NCI-H1417 treated with DMSO at 0.1 percent for 48 hours (cell line): ENCODE results near the gene MRPL20.
"Not testable (repeated sequence)": the region's sequence is repeated elsewhere in the genome, so short reads cannot be mapped to it uniquely, and the experiment has no call there.

Source experiments
- DNase-seq: peaks from one replicate; lab custom pipeline; 2025; lab: John Stamatoyannopoulos, UW

The MRPL20 gene

DNA sequence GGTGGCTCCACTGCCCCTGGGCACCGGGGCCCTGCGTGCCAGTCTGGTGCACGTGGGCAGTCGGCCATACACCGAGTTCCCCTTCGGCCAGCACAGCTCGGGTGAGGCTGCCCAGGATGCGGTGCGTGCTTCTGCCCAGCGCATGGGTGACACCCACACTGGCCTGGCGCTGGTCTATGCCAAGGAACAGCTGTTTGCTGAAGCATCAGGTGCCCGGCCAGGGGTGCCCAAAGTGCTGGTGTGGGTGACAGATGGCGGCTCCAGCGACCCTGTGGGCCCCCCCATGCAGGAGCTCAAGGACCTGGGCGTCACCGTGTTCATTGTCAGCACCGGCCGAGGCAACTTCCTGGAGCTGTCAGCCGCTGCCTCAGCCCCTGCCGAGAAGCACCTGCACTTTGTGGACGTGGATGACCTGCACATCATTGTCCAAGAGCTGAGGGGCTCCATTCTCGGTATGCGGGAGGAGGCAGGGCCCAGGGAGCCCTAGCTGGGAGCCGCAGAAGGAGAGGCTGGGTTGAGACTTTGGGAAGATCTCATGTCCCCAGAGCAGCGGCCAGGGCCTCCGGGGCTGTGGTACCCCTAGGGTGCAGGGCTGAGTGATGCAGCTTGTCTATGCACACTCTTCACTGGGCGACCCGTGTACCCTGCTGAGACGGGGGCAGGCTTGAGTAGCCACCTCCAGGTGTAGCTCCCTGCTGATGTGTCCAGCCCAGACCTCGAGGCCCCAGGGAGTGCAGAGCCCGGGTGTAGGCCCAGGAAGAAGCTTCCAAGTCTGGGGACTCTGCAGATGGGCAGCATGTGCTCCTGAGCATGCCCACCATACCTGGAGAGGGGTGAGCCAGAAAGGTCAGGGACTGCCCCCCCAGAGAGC, 30.2 kb upstream of the MRPL20 start:
- DNase-seq = no peak

DNA sequence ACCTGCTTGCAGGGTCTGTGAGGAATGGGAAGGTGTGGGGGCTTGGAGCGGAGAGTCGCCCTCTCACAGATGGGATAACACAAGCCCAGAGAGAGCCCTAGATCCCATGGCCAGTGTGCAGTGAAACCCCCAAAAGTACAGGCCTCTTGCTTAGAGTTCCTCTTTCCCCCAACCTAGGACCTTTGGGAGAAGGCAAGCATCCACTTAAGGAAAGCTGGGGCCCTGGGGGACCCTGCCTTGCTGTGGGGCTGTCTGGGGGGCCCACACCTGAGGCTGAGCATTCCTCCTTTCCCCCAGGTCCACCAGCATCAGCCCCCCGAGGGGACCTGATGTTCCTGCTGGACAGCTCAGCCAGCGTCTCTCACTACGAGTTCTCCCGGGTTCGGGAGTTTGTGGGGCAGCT, 29.5 kb upstream of the MRPL20 start:
- DNase-seq = no peak

DNA sequence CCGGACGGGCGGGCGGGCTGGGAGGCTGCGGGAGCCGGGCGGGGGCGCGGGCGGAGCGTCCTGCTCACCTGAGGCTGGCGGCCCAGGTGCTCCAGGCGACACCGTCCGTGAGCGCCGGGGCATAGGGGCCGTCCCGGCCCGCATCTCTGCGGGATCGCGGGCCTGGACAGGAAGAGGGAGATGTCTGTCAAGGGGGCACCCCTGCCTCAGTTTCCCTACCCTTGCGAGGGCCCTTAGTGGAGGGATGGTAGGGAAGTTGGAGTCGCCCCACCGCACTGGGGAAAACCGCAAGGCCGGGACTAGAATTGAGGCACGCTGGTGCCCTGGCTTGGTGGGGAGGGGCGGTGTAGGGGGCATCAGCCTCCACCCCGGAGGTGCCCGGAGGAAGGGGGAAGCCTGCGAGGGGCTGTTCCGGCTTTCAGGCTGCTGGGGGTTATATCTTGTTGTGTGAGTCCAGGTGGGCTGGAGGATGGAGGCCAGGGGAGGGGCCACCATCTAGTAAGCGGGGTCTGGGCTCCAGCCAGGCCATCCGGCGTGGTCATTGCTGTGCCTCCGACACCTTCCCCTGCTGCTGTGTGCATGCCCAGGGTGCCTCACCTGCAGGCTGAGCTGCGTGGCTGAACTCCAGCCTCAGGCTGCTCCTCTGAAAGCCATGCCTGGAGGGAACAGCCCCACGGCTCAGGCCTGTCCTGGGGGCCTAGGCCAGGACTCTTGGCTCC, 29.0 kb upstream of the MRPL20 start:
- no peak for DNase-seq

DNA sequence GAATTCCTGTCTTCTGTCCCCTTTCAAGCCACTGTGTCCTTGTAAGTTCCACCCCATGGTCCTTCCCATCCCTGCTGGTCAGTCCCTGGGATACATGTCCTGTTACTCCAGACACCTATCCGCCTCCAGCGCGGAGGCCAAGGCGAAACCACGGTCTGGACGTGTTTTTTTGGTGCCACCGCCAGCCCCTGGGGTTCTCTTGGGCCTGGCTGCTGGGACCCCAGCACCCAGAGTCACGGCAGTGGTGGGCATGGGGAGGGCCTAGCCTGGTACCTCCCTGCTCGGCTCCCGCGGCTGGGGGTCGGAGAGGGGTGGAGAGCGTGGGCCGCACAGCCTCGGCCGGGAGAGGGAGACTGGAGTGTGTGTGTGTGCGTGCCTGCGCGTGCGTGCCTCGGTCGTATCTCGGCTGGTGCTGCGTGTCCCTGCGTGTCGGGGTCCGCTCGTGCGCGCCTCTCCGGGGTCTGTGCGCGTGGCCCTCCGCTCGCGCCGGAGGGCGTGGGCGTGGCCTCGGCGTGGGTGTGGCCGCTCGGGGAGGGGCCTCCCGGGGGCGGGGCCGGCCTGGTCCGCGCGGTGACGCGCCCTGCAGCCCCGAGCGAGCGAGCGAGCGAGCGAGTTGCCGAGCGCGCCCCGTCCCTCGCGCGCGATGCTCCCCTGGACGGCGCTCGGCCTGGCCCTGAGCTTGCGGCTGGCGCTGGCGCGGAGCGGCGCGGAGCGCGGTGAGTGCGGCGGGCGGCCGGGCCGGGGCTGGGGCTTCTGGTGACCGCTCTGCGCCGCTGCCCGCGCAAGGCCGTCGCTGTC, 28.2 kb upstream of the MRPL20 start, which contains the start of gene VWA1:
Gene VWA1, plus strand, starts transcription at position 585 of the 798 bp plus-strand sequence. Its CDS starts 59 bp downstream, at position 644.
- no peak for DNase-seq

DNA sequence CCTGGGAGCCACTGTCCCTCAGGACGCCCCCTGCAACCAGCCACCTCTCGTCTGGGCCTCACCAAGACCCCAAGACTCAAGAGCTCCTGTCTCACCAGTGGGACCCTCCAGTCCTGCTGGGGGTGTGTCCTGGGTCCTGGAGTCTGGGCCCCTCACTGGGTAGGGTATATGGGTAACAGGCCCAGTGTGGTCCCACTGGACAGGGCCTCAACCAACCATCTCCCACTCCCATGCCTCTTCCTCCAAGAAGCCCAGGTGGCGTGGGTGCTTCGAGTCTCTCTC, 27.7 kb upstream of the MRPL20 start:
- no peak for DNase-seq

DNA sequence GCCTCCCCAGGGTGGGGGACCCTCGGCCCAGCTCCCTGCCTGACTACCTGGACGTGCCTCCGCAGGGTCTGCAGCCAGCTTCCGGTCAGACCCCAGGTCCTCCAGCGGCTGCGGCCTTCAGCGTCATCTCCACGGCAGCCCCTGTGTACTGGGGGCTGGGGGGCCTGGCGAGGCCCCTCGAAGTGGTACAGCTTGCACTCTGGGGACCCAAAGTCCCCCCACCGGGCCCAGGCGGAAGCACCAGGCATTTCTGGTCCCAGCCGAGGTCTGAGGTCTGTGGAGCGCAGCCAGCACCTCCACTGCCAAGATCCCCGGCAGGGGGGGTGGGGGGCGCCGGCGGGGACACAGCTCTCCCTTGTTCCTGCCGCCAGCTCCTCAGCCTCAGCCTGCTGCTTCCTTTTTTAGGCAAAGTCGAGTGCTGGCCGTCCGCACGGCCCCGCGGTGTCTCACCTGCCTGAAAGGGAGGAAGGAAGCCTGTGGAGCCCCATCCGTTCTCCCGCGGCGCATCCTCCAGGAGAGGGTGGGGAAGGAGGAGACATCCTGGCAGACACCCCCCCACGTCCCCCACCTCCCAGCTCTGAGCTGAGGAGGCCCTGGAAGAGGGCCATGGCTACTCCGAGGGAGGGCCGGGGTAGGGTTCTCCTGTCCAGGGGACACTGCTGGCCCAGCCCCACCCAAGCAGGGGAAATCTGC, 27.2 kb upstream of the MRPL20 start:
- no peak for DNase-seq

DNA sequence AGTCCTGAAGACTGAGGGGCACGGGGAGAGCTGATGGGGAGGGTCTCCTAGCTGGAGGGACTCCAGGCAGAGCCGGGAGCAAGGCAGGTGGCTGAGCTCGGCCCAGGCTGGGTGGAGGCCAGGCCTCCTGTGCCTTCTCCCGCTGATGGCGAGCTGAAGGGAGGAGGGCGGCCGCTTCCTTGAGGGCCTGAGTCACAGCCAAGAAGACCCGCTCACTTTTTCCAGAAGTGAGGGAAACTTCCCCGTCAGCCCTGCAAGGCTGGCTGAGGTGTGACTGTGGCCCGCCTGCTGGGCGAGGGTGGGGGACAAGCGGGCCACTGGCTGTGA, 26.7 kb upstream of the MRPL20 start:
- DNase-seq = no peak

DNA sequence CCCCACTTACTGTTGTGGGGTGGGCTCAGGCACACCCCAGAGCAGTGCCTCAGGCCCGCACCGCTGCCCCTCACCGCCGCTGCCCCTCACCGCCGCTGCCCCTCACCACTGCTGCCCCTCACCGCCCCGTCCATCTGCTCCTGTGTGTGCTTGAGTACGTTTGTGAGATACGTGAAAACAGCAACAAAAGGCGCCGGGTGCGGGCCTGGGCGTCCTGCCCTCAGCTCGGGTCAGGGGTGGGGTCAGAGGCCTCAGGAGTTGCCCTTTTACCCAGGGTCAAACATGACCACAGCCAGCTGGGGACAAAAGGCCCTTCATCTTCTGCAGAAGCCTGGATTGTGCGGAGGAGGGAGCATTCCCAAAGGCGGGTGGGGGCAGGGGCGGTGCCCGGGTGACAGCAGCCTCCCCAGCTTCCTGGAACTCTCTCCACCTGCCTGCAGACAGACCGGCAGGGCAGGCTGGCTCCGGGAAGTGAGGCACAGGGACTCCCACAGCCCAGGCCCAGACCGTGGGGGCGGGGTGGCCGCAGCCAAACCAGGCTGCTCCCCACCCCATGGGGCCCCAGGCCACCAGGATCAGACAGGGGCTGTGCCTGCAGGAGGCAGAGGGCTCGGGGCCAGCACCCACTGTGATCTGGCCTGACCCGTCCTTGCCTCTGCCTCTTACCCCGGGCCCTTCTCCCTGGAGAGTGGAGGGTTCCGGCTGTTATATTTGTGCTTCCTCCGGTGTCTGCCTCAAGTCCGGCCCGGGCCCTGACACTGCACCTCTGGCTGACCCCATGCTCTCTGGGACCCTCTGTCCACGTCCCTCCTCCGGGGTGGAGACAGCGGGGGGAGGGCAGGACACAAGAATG, 26.1 kb upstream of the MRPL20 start:
- DNase-seq = no peak

DNA sequence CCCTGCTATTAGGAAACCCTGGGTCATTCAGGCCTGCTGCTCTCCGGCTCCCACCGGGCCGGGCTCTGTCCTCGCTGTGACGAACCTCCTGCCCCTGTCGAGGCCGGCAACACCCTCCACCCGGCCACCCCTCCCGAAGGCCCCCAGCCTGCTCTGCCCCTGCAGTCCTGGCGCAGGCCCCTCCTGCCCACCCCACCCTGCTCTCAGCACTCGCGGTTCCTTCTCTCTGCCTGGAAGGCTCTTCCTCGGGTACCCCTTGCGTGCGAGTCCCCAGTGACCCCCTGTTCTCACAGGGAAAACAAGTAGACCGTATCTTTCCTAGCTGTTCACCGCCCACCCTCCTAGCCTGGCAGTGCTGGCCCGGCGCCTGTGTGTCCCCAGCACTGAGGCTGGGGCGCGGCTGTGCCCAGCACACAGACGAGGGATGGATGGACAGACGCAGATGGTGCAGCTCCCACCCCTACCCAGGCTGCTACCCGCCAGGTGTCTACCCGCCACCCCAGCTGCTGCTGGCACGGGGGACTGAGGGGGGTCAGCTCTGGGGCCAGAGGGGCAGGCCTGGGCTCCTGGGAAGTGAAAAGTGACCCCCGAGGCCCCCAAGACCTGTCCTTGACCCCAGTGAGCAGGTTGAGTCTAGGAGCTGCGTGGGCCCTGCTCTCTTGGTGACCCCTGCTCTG, 25.3 kb upstream of the MRPL20 start:
- DNase-seq = no peak

DNA sequence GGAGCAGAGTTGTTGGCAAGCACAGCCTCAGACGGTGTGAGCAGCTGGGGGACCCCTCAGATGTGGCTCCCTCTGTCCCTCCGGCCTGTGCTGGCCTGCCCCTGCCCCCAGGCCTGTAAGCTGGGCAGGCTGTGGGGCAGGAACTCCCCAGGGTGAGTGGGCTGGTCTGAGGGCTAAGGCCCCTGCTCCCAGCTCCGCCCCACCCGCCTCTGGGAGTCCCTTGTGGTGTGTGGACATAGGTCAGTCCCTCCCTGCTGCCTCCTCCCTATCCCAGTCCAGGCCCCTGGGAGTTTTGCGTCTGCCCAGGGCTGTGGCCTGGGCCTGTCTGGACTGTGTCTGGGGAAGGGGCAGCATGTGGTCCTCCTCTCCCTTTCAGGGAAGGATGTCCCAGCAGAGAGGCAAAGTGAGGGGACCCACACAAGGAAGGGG, 24.8 kb upstream of the MRPL20 start:
- no peak for DNase-seq

DNA sequence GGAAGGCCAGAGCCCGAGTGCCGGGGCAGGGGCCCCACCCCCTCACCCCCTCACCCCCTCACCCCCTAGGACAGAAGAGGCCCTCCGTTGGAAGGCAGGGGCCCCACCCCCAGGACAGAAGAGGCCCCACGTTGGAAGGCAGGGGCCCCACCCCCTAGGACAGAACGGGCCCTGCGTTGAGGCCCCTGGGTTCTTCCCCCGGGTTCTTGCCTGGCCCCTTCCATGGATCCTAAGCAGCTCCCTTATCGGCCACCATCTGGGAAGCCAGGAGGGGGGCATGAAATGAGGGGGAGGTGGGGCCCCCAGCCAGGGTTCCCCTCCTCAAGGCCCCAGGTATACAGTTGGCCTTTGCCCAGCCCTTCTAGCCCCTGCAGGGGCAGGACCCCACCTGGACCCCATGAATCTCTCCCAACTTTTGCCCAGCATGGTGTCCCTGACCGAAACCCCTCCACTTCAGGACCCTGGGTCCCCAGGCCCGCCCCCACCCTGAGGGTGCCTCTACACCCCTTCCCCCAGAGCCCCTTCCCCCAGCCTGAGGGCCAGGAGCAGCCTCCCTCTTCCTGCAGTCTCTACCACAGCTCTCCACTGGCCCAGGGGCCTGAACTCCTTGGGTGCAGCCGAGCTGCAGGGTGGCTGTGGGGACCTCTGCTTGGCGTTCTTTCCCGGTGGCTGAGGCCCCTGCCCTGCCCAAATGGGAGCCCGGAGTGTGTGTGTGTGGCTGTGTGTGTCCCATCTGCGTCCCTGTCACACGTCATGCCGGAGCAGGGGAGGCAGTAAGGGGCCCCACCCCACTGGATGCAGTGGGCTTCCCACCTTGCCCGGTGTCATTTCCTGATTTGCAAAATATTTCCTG, 24.1 kb upstream of the MRPL20 start:
- no peak for DNase-seq

DNA sequence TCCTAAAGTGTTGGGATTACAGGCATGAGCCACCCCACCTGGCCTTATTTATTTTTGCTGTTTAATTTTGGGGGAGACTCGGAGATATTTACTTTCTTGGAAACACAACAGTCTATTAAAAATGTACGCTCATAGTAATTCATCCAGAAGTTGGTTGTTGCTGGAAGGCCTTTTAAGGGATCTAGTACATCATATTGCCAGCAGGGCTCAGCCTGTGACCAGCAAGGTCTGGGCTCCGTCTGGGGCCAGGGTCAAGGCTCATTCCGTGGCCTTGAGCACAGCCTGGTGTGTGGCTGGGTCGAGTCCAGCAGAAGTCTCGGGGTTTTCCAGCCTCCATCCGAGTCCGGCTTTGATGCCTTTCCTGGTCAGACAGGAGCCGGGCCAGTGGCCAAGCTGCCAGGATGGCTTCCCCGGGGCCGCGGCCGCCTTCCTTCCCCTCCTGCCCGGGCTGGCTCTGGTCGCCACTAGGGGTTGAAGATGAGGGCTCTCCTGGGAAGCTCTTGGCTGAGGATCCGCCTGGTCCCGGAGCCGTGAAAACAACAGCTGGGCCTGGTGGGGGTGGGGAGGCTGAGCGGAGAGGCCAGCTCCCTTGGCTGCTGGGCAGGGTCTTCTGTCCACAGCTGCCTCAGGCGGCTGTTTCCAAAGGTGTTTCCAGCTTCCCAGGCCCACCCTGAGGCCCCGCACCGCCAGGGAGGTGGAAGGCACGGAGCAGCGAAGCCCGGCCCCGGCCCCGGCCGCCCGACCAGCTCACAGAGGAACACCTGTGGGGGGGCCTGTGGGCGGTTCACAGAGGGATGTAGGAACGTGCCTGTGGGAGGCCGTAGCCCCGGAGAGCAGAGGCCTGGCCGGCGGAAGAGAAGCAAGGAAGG, 23.3 kb upstream of the MRPL20 start:
- DNase-seq = no peak

DNA sequence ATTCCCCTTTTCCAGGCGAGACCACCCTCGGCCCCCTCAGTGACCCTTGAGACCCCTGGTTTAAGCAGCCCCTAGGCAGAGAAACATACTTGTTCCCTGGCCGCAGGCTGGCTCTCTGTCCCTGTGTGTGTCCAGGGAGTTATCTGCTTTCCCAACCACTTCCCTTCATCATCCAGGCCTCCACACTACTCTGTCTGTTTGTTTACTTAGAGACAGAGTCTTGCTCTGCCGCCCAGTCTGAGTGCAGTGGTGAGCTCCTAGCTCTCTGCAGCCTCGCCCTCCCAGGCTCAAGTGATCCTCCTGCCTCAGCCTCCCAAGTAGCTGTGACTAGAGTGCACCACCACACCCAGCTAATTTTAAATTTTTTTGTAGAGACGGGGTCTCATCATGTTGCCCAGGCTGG, 22.6 kb upstream of the MRPL20 start:
- no peak for DNase-seq

DNA sequence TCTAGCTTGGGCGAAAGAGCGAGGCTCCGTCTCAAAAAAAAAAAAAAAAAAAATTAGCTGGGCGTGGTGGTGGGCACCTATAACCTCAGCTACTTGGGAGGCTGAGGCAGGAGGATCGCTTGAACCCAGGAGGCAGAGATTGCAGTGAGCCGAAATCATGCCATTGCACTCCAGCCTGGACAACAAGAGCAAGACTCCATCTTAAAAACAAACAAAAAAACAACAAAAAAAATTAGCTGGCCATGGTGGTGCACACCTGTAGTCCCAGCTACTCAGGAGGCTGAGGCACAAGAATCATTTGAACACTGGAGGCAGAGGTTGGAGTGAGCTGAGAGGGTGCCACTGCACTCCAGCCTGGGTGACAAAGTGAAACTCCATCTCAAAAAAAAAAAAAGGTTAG, 21.9 kb upstream of the MRPL20 start:
- not testable (repeated sequence) for DNase-seq

DNA sequence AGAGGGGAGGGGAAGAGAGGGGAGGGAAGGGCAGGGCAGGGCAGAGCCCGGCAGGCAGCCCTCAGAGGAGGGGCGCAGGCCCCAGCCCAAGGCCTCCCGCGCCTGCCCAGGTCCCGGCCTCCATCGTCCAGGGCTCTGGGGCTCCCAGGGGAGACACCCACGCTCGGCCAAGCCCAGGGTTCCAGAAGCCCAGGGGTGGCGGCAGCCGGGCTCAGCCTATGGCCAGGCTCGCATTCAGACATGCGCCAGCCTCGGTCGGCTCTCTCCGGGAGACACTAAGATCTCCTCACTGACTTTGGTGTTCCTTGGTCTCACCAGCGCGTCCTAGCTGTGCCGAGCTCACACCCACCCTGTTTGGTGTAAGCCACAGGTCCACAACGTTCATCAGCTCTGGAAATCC, 21.1 kb upstream of the MRPL20 start:
- no peak for DNase-seq

DNA sequence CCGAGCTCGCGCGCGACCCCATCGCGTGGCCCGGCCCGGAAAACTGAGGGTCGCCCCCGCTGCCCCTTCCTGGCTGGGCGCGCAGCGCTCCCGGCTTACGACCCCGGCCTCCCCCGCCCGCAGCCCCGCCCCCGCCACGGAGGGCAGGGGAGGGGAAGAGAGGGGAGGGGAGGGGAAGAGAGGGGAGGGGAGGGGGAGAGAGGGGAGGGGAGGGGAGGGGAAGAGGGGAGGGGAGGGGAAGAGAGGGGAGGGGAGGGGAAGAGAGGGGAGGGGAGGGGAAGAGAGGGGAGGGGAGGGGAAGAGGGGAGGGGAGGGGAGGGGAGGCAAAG, 20.7 kb upstream of the MRPL20 start:
- DNase-seq = no peak

DNA sequence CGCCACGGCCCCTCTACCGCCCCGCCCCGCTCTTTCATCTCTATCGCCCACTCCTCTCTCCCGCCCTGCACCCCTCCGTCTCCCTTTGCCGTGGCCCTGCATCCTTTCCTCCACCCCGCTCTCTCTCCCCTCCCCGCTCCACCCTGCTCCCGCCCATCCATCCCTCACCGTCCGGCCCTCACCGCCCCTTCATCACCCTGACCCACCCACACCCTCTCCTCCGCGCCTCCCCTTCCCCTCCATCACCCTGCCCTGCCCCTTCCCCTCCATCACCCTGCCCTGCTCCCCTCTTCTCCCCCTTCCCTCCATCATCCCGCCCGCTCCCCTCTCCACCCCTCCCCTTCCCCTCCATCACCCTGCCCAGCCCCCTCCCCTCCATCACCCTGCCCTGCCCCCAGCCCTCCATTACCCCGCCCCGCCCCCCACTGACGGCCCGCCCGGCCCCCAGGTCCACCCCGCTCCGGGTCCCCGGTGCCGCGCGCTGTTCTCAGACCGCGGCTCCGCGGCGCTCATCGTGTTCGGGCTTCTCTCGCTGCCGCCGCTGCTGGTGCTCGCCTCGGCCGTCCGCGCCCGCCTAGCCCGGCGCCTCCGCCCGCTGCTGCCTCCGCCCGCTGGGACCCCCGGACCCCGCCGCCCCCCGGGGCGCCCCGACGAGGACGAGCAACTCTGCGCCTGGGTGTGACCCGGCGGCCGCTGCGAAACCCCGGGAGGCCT, 20.2 kb upstream of the MRPL20 start:
- DNase-seq = no peak

DNA sequence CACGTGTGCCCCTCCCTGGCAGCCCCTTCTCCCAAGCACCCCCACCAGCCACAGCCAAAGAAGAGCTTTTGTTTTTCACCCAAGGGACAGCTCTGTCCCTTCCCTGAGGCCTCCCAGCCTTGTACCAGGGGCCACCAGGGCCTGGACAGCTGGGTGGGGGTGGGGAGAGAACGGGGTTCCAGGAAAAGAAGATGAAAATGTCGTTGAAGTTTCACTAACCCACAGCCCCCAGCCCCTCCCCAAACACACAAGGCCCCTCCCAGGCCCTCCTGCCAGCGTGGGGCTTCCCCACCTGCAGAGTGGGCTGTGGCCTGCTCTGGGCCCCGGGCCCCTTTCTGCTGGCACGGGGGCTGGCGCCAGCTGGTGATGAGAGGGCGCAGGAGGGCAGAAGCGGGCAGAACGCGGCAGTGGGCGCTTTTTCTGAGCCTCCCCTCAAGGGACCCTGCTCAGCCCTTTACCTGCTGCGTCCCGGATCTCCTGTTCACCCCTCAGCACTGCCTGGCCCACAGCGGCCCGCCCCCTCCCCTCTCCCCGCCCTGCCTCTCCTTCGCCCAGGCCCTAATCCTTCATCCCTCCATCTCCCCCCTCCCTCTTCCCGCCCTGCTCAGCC, 19.5 kb upstream of the MRPL20 start:
- no peak for DNase-seq
